Measurements from ENCODE around the gene FCRL5. TPM values are rescaled to one million over a fixed set of nuclear protein-coding genes. Genes with fewer than 3 reads are reported as not detected.

FCRL5 gene
- under 1 TPM in 1 of 2 experiments, not detected in 1; 0.05 TPM for total RNA-seq

DNA sequence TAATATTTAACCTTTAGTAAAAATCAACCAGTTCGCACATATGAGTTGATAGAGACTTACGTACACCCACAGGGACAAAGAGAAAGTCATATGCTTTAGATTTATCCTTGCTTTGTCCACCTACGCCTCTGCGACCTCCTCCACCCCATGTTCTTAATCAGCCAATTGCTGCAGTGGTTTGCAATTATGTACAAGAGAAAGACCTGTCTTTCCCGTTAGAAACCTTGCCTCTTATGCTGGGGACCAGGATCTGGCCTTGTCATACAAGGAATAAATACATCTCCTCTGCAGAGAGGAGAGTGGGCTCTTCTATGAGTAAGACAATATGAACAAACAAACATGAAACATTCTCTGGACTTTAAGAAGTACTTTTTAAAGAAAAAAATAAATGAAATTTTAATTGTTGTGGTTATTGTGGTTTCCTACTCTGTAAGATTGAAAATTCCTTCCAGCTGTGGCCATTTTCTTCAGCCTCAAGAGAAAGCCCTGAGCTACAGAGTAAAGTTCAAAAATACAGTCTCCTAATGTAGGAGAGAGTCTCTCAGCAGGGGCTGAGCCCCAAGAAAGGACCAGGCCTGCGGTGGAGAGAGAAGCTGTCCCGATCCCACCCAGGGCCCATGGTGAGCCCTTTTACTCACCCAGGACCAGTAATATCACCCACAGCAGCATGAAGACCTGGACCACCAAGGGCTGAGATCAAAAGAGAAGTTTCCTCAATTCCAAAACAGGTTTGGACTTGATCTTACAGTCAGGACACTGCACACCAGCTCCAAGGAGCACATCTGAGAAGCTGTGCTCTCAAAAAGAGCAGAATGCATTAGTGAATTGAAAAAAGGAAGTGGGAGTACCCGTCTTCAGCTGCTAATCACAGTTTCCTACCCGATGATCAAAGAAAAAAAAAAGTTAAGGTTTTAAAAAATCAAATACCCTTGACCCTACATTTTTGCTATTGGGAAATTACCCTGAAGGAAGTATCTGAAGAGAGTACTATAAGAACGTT, at the start of gene FCRL5:
Gene FCRL5, minus strand, starts transcription at position 822 of the 1,000 bp plus-strand sequence. Its CDS starts 153 bp downstream, at position 669.
- H3K4me1 Mint-ChIP-seq (ENCODE audit: low read depth) = peaks cover 5% of the 10 kb centered on the region
- TF ChIP-seq, protein P1, sequence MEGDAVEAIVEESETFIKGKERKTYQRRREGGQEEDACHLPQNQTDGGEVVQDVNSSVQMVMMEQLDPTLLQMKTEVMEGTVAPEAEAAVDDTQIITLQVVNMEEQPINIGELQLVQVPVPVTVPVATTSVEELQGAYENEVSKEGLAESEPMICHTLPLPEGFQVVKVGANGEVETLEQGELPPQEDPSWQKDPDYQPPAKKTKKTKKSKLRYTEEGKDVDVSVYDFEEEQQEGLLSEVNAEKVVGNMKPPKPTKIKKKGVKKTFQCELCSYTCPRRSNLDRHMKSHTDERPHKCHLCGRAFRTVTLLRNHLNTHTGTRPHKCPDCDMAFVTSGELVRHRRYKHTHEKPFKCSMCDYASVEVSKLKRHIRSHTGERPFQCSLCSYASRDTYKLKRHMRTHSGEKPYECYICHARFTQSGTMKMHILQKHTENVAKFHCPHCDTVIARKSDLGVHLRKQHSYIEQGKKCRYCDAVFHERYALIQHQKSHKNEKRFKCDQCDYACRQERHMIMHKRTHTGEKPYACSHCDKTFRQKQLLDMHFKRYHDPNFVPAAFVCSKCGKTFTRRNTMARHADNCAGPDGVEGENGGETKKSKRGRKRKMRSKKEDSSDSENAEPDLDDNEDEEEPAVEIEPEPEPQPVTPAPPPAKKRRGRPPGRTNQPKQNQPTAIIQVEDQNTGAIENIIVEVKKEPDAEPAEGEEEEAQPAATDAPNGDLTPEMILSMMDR (IDR thresholded peaks at IDR 0.05) = no peak
- no peaks in the 10 kb centered on the region for H3K9me3 Mint-ChIP-seq
- ATAC-seq = no peak
- intact Hi-C loops (cut with micrococcal nuclease) = no loop called here
- H3K27me3 Mint-ChIP-seq = peaks cover 6% of the 10 kb centered on the region
- no peak within 1 kb of the TSS for H3K27ac Mint-ChIP-seq
- ChIA-PET POLR2A (no interaction called here), CTCF (no interaction called here)
- DNase-seq = no peak
- H3K4me3 Mint-ChIP-seq = no peak within 1 kb of the TSS
- H3K36me3 Mint-ChIP-seq (ENCODE audit: low read depth) = no peaks in the 10 kb centered on the region

DNA sequence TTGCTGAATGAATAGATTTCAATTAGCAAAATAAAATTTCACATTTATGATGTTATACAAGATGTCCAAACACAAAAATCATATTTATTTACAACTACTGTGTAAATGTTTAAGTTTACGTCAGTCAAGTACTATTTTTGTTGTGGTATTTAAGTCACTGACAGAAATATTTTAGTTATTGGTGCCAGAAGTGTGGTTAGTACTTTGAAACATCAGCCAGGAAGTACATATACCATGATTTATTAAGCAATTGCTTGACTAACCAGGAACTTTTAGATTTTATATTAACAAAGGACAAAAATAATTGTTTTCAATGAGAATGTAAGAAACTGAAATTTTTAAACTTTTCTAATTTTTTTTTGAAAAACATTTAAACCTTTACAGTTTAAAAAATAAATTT, 47.9 kb upstream of the FCRL5 start:
- CTCF ChIA-PET = no interaction called here
- no peaks in the 10 kb centered on the region for H3K9me3 Mint-ChIP-seq
- intact Hi-C loops (cut with micrococcal nuclease) = no loop called here
- H3K4me1 Mint-ChIP-seq (ENCODE audit: low read depth) = peaks cover 9% of the 10 kb centered on the region
- no peaks in the 10 kb centered on the region for H3K36me3 Mint-ChIP-seq (ENCODE audit: low read depth)
- POLR2A ChIA-PET = no interaction called here
- peaks cover 6% of the 10 kb centered on the region for H3K27me3 Mint-ChIP-seq
- DNase-seq = no peak
- no peak overlapping the region for H3K27ac Mint-ChIP-seq
- H3K4me3 Mint-ChIP-seq = no peak overlapping the region
- ATAC-seq = no peak
- TF ChIP-seq, protein P1 (IDR thresholded peaks at IDR 0.05) = no peak

DNA sequence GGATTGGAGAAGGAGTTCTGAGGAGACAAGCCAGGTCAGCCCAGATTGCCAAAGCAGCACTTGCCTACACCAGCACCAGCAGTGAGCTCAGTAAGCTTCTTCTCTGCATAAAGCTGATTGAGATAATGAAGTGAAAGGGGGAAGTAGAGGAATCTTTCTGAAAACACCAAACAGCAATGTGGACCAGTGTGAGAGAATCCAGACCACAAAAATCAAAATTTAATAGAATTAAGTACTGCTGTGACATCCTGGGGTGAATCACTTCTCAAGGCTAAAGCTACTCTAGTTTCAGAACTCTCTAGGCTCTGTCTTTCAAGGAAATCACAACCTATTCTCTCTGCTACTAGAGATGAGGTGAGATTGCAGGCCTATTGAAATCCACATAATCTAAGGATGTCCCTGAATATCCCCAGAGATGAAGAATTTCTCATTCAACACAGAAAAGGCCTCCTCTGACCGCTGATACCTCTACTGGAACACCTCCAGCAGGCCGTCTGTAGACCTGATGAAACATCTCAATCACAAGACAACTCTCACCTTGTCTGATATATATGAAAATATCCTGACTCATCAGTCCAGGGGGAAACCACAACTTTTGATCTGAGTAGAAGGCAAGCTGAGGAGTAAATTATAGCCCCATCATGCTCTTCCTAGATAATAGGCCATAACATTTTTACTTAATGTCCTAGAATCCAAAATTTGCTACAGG, 45.8 kb upstream of the FCRL5 start, which contains the start of gene FCRL4:
Gene FCRL4, minus strand, starts transcription at position 127 of the 709 bp plus-strand sequence. CDS start 141 bp downstream, outside the sequence.
- Mint-ChIP-seq H3K27me3 (peaks cover 5% of the 10 kb centered on the region), H3K27ac (no peak within 1 kb of the TSS), H3K9me3 (no peaks in the 10 kb centered on the region), H3K4me1 (ENCODE audit: low read depth) (peaks cover 9% of the 10 kb centered on the region), H3K36me3 (ENCODE audit: low read depth) (no peaks in the 10 kb centered on the region), H3K4me3 (no peak within 1 kb of the TSS)
- TF ChIP-seq, protein P1 (IDR thresholded peaks at IDR 0.05) = no peak
- intact Hi-C loops (cut with micrococcal nuclease) = no loop called here
- DNase-seq (peak; percentile 8), ATAC-seq (peak; percentile 70)
- ChIA-PET POLR2A (no interaction called here), CTCF (interaction anchor here (1.2 kb wide), 1 partner anchor 10 kb away, joined by 3 read pairs; no protein-coding TSS in a partner anchor)

DNA sequence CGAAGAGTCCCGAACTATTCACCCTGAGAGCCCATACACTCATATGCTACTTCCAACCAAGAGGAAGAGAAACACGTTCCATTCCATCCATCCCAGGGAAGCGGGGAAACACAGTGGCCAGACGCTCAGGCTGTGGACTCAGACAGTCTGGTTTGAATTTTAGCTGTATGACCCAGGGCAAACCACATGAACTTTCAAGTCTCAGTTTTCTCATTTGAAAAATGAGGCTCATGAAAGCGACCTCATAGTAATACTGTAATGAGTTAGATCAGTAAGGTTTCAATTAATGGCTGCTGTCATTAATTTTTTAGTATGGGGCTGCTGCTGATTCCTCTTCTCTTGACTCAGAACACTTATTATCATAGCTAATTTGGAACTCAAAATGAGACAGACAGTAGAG, 44.1 kb upstream of the FCRL5 start:
- DNase-seq (no peak), ATAC-seq (no peak)
- Mint-ChIP-seq H3K4me1 (ENCODE audit: low read depth) (peaks cover 9% of the 10 kb centered on the region), H3K9me3 (no peaks in the 10 kb centered on the region), H3K4me3 (no peak overlapping the region), H3K27ac (no peak overlapping the region), H3K36me3 (ENCODE audit: low read depth) (no peaks in the 10 kb centered on the region), H3K27me3 (peaks cover 2% of the 10 kb centered on the region)
- ChIA-PET POLR2A (no interaction called here), CTCF (interaction anchor here (1.0 to 1.9 kb wide), 3 partner anchors 16 to 95 kb away, joined by 3 to 16 read pairs (median 9); no protein-coding TSS in a partner anchor)
- TF ChIP-seq, protein P1 (IDR thresholded peaks at IDR 0.05) = no peak
- intact Hi-C loops (cut with micrococcal nuclease) = no loop called here
